DND-41 (cell line): ENCODE results near the gene LAT.

ENCODE experiments used
- EZH2 ChIP-seq: IDR thresholded peaks from 3 replicates; pipeline ENCODE4 v1.6.1; 2012; ENCODE audit warnings: borderline replicate concordance, low read depth, mild to moderate bottlenecking, moderate library complexity, low read length, inconsistent platforms; ENCODE audit not compliant: severe bottlenecking
- TF ChIP-seq, protein P1 (sequence below): IDR thresholded peaks from 2 replicates; pipeline ENCODE4 v1.5.1; 2012; ENCODE audit warnings: borderline replicate concordance, low read length, moderate library complexity, mild to moderate bottlenecking; ENCODE audit not compliant: poor library complexity, severe bottlenecking; ENCODE audit errors: extremely low read depth

DNA sequence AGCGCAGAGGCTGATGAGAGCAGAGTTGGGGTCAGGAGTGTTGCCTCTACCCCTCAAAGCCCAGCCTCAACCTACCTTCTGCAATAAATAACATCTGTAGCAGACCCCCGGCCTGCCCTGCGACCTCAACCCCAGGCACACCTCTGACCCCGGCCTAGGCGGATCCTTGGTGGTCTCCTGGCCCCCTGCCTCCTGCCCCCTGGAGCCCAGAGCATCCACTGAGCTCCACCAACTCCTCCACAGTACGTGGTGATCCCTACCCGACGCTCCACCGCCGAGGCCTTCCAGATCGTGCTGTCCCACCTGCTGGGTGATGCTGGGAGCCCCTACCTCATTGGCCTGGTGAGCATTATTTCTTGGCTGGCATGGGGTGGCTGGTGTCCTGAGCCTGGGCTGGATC is 1.9 kb upstream of the LAT start:
- TF ChIP-seq, protein P1, sequence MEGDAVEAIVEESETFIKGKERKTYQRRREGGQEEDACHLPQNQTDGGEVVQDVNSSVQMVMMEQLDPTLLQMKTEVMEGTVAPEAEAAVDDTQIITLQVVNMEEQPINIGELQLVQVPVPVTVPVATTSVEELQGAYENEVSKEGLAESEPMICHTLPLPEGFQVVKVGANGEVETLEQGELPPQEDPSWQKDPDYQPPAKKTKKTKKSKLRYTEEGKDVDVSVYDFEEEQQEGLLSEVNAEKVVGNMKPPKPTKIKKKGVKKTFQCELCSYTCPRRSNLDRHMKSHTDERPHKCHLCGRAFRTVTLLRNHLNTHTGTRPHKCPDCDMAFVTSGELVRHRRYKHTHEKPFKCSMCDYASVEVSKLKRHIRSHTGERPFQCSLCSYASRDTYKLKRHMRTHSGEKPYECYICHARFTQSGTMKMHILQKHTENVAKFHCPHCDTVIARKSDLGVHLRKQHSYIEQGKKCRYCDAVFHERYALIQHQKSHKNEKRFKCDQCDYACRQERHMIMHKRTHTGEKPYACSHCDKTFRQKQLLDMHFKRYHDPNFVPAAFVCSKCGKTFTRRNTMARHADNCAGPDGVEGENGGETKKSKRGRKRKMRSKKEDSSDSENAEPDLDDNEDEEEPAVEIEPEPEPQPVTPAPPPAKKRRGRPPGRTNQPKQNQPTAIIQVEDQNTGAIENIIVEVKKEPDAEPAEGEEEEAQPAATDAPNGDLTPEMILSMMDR, result no peak
- TF ChIP-seq EZH2, result no peak
